ENCODE measurements around the gene IAPP. TPM values are rescaled to one million over a fixed set of nuclear protein-coding genes. Genes with fewer than 3 reads are reported as not detected.

The IAPP gene
- total and polyA plus RNA-seq, 2 experiments from 2014 or later = 0.32 TPM; not detected in 1

- Histone ChIP-seq H3K27me3 (ENCODE audit: insufficient read depth) (no peaks in the 10 kb centered on the region), H3K4me3 (no peak overlapping the region), H3K4me2 (no peak overlapping the region), H3F3A (replicated peaks; ENCODE audit: low read depth) (no peaks in the 10 kb centered on the region), H4K20me1 (replicated peaks; ENCODE audit: insufficient read depth) (no peaks in the 10 kb centered on the region), H2AFZ (no peak overlapping the region), H3K36me3 (ENCODE audit: insufficient read depth) (no peaks in the 10 kb centered on the region), H3K79me2 (replicated peaks; ENCODE audit: insufficient read depth) (no peaks in the 10 kb centered on the region), H3K9me2 (ENCODE audit: insufficient read depth) (no peaks in the 10 kb centered on the region), H3K27ac (ENCODE audit: low read depth) (no peak overlapping the region), H3K4me1 (ENCODE audit: insufficient read depth) (no peaks in the 10 kb centered on the region)
- TF ChIP-seq JUNB (IDR thresholded peaks at IDR 0.05; ENCODE audit: unreplicated experiment) = no peak
- Mint-ChIP-seq H3K9me3 (peaks cover 5% of the 10 kb centered on the region; the same call in 2 of the 3 replicates), H3K27ac (no peak overlapping the region), H3K36me3 (ENCODE audit: low read depth) (no peaks in the 10 kb centered on the region), H3K4me1 (no peaks in the 10 kb centered on the region), H3K4me3 (no peak overlapping the region), H3K27me3 (ENCODE audit: insufficient read depth, low read depth, poor library complexity) (peaks cover 2% of the 10 kb centered on the region)
- DNase-seq (ENCODE audit: low spot score) = no peak
- no peak for ATAC-seq
These were observed 55.5 kb downstream of the IAPP start for GRCh38 chr12:21428241-21428640.

Other genes with a start within 250 kb of the IAPP start
- 0.24 TPM in 1 of 2 replicates, not detected in the other for gene SLCO1B1, start 241.7 kb upstream of the IAPP start, total RNA-seq (2014; rRNA removed; shearing (Covaris generic))
- gene SLCO1B1, start 241.7 kb upstream of the IAPP start, polyA plus RNA-seq (2016; fragmentation: Nextera tagmentation; extraction: Ambion mirVana) = 0.31 and 0.50 TPM in 2 replicates
- 10.8 and 25.2 TPM in 2 replicates for gene SLCO1A2, start 38.0 kb upstream of the IAPP start, total RNA-seq (2014; rRNA removed; shearing (Covaris generic))
- 9.7 and 10.2 TPM in 2 replicates for gene SLCO1A2, start 38.0 kb upstream of the IAPP start, polyA plus RNA-seq (2016; fragmentation: Nextera tagmentation; extraction: Ambion mirVana)
- gene PYROXD1, start 64.8 kb downstream of the IAPP start, total RNA-seq (2014; rRNA removed; shearing (Covaris generic)) = 3.9 and 8.7 TPM in 2 replicates
- gene PYROXD1, start 64.8 kb downstream of the IAPP start, polyA plus RNA-seq (2016; fragmentation: Nextera tagmentation; extraction: Ambion mirVana) = 8.1 and 10.2 TPM in 2 replicates
- gene RECQL, start 128.7 kb downstream of the IAPP start, total RNA-seq (2014; rRNA removed; shearing (Covaris generic)) = 45.8 and 47.2 TPM in 2 replicates
- 17.4 and 18.9 TPM in 2 replicates for gene RECQL, start 128.7 kb downstream of the IAPP start, polyA plus RNA-seq (2016; fragmentation: Nextera tagmentation; extraction: Ambion mirVana)
- gene GOLT1B, start 128.9 kb downstream of the IAPP start, total RNA-seq (2014; rRNA removed; shearing (Covaris generic)) = 39.8 and 41.7 TPM in 2 replicates
- gene GOLT1B, start 128.9 kb downstream of the IAPP start, polyA plus RNA-seq (2016; fragmentation: Nextera tagmentation; extraction: Ambion mirVana) = 23.5 and 24.3 TPM in 2 replicates
- gene SPX, start 153.4 kb downstream of the IAPP start, total RNA-seq (2014; rRNA removed; shearing (Covaris generic)) = 0.16 and 1.3 TPM in 2 replicates
- gene SPX, start 153.4 kb downstream of the IAPP start, polyA plus RNA-seq (2016; fragmentation: Nextera tagmentation; extraction: Ambion mirVana) = 1.0 and 1.3 TPM in 2 replicates
- gene GYS2, start 231.9 kb downstream of the IAPP start, total RNA-seq (2014; rRNA removed; shearing (Covaris generic)) = not detected in 2 replicates
- gene GYS2, start 231.9 kb downstream of the IAPP start, polyA plus RNA-seq (2016; fragmentation: Nextera tagmentation; extraction: Ambion mirVana) = not detected in 2 replicates